Heart left ventricle (tissue), 16 donors: Measurements from ENCODE around the gene TJP1. TPM values are rescaled to one million over a fixed set of nuclear protein-coding genes. Genes with fewer than 3 reads are reported as not detected.
A peak's percentile ranks its signal among the peaks of the same experiment; 100 is the strongest.

Experiments
- ATAC-seq, 4 donors: fragments of 200-7000 bp; cut with Tn5 transposase; one replicate each; pipeline ENCODE4 v1.9.1; 2020 to 2022; ENCODE audit warnings: moderate library complexity in 4 of 4, mild to moderate bottlenecking in 3 of 4, moderate number of reproducible peaks in 1 of 4
- DNase-seq, 5 donors: peaks; one replicate each; pipeline ENCODE4 v3.0.0-alpha.2; 2020
- H3K27ac ChIP-seq, 12 donors: fragments of 200-600 bp; sonication (generic) in 4 of 12; one replicate each; pipeline versions ENCODE4 v1.5.0 to v1.8.0; 2016 to 2022; ENCODE audit warnings: mild to moderate bottlenecking in 2 of 12
- H3K27me3 ChIP-seq, 9 donors: fragments of 200-600 bp; sonication (generic) in 2 of 9; one replicate each; pipeline versions ENCODE4 v1.5.1 to v1.8.0; 2016 to 2022; ENCODE audit warnings: mild to moderate bottlenecking in 3 of 9
- H3K36me3 ChIP-seq, 9 donors: fragments of 200-600 bp; sonication (generic) in 2 of 9; one replicate each; pipeline versions ENCODE4 v1.5.0 to v1.8.0; 2018 to 2022; ENCODE audit warnings: mild to moderate bottlenecking in 2 of 9
- H3K4me1 ChIP-seq, 12 donors: fragments of 200-600 bp; sonication (generic) in 4 of 12; one replicate each; pipeline versions ENCODE4 v1.5.0 to v1.8.0; 2016 to 2022; ENCODE audit warnings: mild to moderate bottlenecking in 3 of 12
- H3K4me3 ChIP-seq, 12 donors: fragments of 200-600 bp; sonication (generic) in 4 of 12; one replicate each; pipeline versions ENCODE4 v1.5.0 to v1.8.0; 2017 to 2022; ENCODE audit warnings: mild to moderate bottlenecking in 9 of 12, moderate library complexity in 4 of 12
- H3K9me3 ChIP-seq, 12 donors: fragments of 200-600 bp; sonication (generic) in 4 of 12; one replicate each; pipeline versions ENCODE4 v1.5.0 to v1.8.0; 2016 to 2022; ENCODE audit warnings: mild to moderate bottlenecking in 1 of 12
- CTCF ChIP-seq, 12 donors: fragments of 200-600 bp; sonication (generic) in 4 of 12; IDR thresholded peaks; one replicate each; pipeline versions ENCODE4 v1.5.0 to v1.8.0; 2018 to 2022; ENCODE audit warnings: antibody characterized with exemption in 12 of 12, mild to moderate bottlenecking in 5 of 12
- POLR2A ChIP-seq, 2 donors: fragments of 450-650 bp; IDR thresholded peaks; one replicate each; pipeline ENCODE4 v1.6.1; 2017; ENCODE audit warnings: antibody characterized with exemption in 2 of 2, mild to moderate bottlenecking in 2 of 2, moderate library complexity in 2 of 2
- WGBS, 4 donors: extraction: QIAGEN DNeasy Blood & Tissue Kit in 2 of 4; methylation state at CpG; one replicate each; pipeline versions ENCODE4 v1.1.5 to v1.1.7; 2013 to 2018; 5-methylcytosine and 5-hydroxymethylcytosine counted together
- intact Hi-C, 10 donors: fragments of 100-400 bp; cut with DNase I; formaldehyde crosslinking; loops; one replicate each; pipeline versions ENCODE4 v1.11.1 to v1.14.2; 2022
- polyA plus RNA-seq, 2 donors: library from polyadenylated mRNA; stranded (reverse); fragments of 200-250 nt; gene quantifications; one replicate each; pipeline ENCODE4 v1.2.3, GENCODE V29; 2013
- total RNA-seq, 9 donors: library from RNA; depleted of rRNA in 2 of 9; stranded (reverse); fragments of >200 nt in 2 of 9; fragmentation: NEBNext Ultra II Directional in 3 of 9; extraction: Animal tissue kit (Norgen Biotek cat#: 25700) in 3 of 9; gene quantifications; one replicate each; pipeline versions ENCODE4 v1.1.0 to v1.2.4, GENCODE V29; 2016 to 2023
- donor health status: ischemic (EF 13 %, LVEDD 7.1; RV severe dilation, severe dysfunction).
- donor health status: healthy with polysubstance abuse.
- donor health status: DM: no; HTN: yes; CAD: no.
- donor health status: DM: no; HTN: no; CAD: no.
- donor health status: ischemic (EF 25% LVEDD 6.9; RV normal size, moderate dysfunction).
- donor health status: ischemic (EF 25% LVEDD 5.7; RV mildly dilated, moderate dysfunction).
- donor health status: healthy.
- donor health status: DM: yes; HTN: yes; CAD: no.
- donor health status: ischemic (EF 35%, LVEDD 5.7; RV mildly dilated, moderate dysfunction).
- donor health status: nonischemic (EF 11% LVEDD 7.7; RV severe dilation, severe dysfunction).
- donor health status: DM: yes; HTN: yes; CAD: no.
- donor health status: PGD.
- donor health status: ischemic (EF 29% LVEDD 5.4; RV normal size, mild dysfunction).
- donor health status: nonischemic (EF 23%, LVEDD 6.1; RV moderate dilation, normal function).

TJP1 gene
- total and polyA plus RNA-seq, 11 donors: 26.8 to 159 (median 105) TPM

GRCh38 chr15:29773816-29774215 is 48.5 kb downstream of the TJP1 start:
- DNase-seq (no peak), ATAC-seq (no peak)
- H3K4me3 ChIP-seq: no peak overlapping the region
- no peaks in the 10 kb centered on the region for H3K27me3 ChIP-seq
- H3K9me3 ChIP-seq: no peaks in the 10 kb centered on the region
- H3K36me3 ChIP-seq: peaks cover 0 to 42% (median 25%) of the 10 kb centered on the region in 9 donors
- TF ChIP-seq CTCF (IDR thresholded peaks at IDR 0.05): no peak
- TF ChIP-seq POLR2A (IDR thresholded peaks at IDR 0.05): no peak
- no peak overlapping the region for H3K27ac ChIP-seq
- intact Hi-C loops: no loop called here
- 82 to 90% (median 86%) methylated on average over 1 of the region's 1 CpG for WGBS, 4 donors
- H3K4me1 ChIP-seq: peaks cover 0 to 60% (median 31%) of the 10 kb centered on the region in 12 donors

- TF ChIP-seq CTCF (IDR thresholded peaks at IDR 0.05) (no peak), POLR2A (IDR thresholded peaks at IDR 0.05) (no peak)
- peaks cover 0 to 50% (median 26%) of the 10 kb centered on the region in 9 donors for H3K36me3 ChIP-seq
- no peak overlapping the region for H3K4me3 ChIP-seq
- DNase-seq (no peak), ATAC-seq (peak in 2 of 4 donors; percentile 30 to 61)
- no peak overlapping the region for H3K27ac ChIP-seq
- peaks cover 0 to 56% (median 27%) of the 10 kb centered on the region in 12 donors for H3K4me1 ChIP-seq
- H3K9me3 ChIP-seq: no peaks in the 10 kb centered on the region
- intact Hi-C loops: no loop called here
- WGBS, 4 donors: 49 to 59% (median 55%) methylated on average over 4 of the region's 4 CpGs
- no peaks in the 10 kb centered on the region for H3K27me3 ChIP-seq
These were observed 49.3 kb downstream of the TJP1 start for GRCh38 chr15:29773000-29773399.

- H3K4me1 ChIP-seq: peaks cover 0 to 56% (median 29%) of the 10 kb centered on the region in 12 donors
- intact Hi-C loops: no loop called here
- peaks cover 0 to 70% (median 26%) of the 10 kb centered on the region in 9 donors for H3K36me3 ChIP-seq
- DNase-seq (no peak), ATAC-seq (no peak)
- WGBS, 4 donors: 85 to 89% (median 86%) methylated on average over 2 of the region's 2 CpGs
- no peaks in the 10 kb centered on the region for H3K9me3 ChIP-seq
- no peak for TF ChIP-seq POLR2A (IDR thresholded peaks at IDR 0.05)
- no peak for TF ChIP-seq CTCF (IDR thresholded peaks at IDR 0.05)
- no peak overlapping the region for H3K27ac ChIP-seq
- H3K27me3 ChIP-seq: no peaks in the 10 kb centered on the region
- H3K4me3 ChIP-seq: no peak overlapping the region
These were observed 51.5 kb downstream of the TJP1 start for GRCh38 chr15:29770796-29771195.

- TF ChIP-seq CTCF (IDR thresholded peaks at IDR 0.05): no peak
- TF ChIP-seq POLR2A (IDR thresholded peaks at IDR 0.05): no peak
- peak overlapping the region in 4 of 12 donors; percentile 13 to 42 (median 32) for H3K27ac ChIP-seq
- intact Hi-C loops: loop anchor here in 5 of 10 donors (5.0 to 10.0 kb wide), 3 partner anchors 41 to 56 kb away; partner anchors contain the start of gene TJP1 (in 1 of the 5)
These were observed 56.3 kb downstream of the TJP1 start for GRCh38 chr15:29765898-29766527.

More at GRCh38 chr15:29765898-29766527, 56.3 kb downstream of the TJP1 start:
- ATAC-seq (peak; percentile 33 to 86 (median 61)), DNase-seq (peak in 3 of 5 donors; percentile 25 to 34 (median 25))
- 17 to 29% (median 19%) methylated on average over 8 of the region's 8 CpGs for WGBS, 4 donors
- Histone ChIP-seq H3K36me3 (peaks cover 0 to 98% (median 38%) of the 10 kb centered on the region in 9 donors), H3K4me3 (no peak overlapping the region), H3K4me1 (peaks cover 0 to 38% (median 27%) of the 10 kb centered on the region in 12 donors), H3K27me3 (no peaks in the 10 kb centered on the region), H3K9me3 (no peaks in the 10 kb centered on the region)
